Endothelial cell of umbilical vein (primary cell): ENCODE data around the gene ADSS1. TPM values are rescaled to one million over a fixed set of nuclear protein-coding genes. Genes with fewer than 3 reads are reported as not detected.

Experiments used
- BruUV-seq: library from RNA; stranded (reverse); fragments of 400-500 nt; replicated peaks from 2 replicates; lab custom pipeline; 2021; lab: Mats Ljungman, UMichigan
- CTCF ChIA-PET: fragments of 300-600, 350-600 bp; sonication (Branson Sonifier 250); formaldehyde crosslinking; loops from one replicate; lab custom pipeline; 2021; ENCODE audit warnings: antibody characterized with exemption, inconsistent platforms; lab: Charles Lee
- POLR2A ChIA-PET: fragments of 300-600, 350-600 bp; sonication (Branson Sonifier 250); formaldehyde crosslinking; loops from one replicate; lab custom pipeline; 2021; ENCODE audit warnings: antibody characterized with exemption, inconsistent platforms; lab: Charles Lee
- DNase-seq: peaks from one replicate; pipeline ENCODE4 v3.0.0-alpha.2; 2011; ENCODE audit warnings: low read depth, low spot score
- FAIRE-seq: peaks from 2 replicates; lab custom pipeline; 2011; peaks lifted over from hg19 to GRCh38; lab: Jason Lieb, UNC
- H2AFZ ChIP-seq: 2 replicates; pipeline ENCODE4 v1.6.0; 2012; ENCODE audit warnings: low read depth, low read length, control low read depth, inconsistent platforms
- H3K27ac ChIP-seq: 2 replicates; pipeline ENCODE4 v1.5.1; 2011; ENCODE audit warnings: low read depth, mild to moderate bottlenecking, control low read depth, low read length, moderate library complexity; ENCODE audit not compliant: insufficient read depth
- H3K27me3 ChIP-seq, 2 experiments: 2 replicates each; pipeline versions ENCODE4 v1.6.0 to v1.6.1; 2011; ENCODE audit warnings: low read length in 2 of 2, mixed read lengths in 1 of 2; ENCODE audit not compliant: control insufficient read depth in 2 of 2, insufficient read depth in 2 of 2
- H3K36me3 ChIP-seq, 2 experiments: 2 replicates in 1 of 2; 3 replicates in 1 of 2; pipeline ENCODE4 v1.5.1; 2011; ENCODE audit warnings: low read length in 2 of 2, mild to moderate bottlenecking in 1 of 2, moderate library complexity in 1 of 2; ENCODE audit not compliant: control insufficient read depth in 2 of 2, insufficient read depth in 2 of 2; ENCODE audit errors: extremely low read depth in 1 of 2
- H3K4me1 ChIP-seq: 3 replicates; pipeline ENCODE4 v1.5.1; 2011; ENCODE audit warnings: mild to moderate bottlenecking, low read length; ENCODE audit not compliant: control insufficient read depth, insufficient read depth; ENCODE audit errors: extremely low read depth
- H3K4me2 ChIP-seq: 2 replicates; pipeline ENCODE4 v1.6.1; 2011; ENCODE audit warnings: low read length, control low read depth, mixed read lengths; ENCODE audit not compliant: insufficient read depth
- H3K4me3 ChIP-seq, 3 experiments: fragments of 200-600 bp in 1 of 3; sonication (generic), shearing (Covaris generic) in 1 of 3; replicated peaks in 1 of 3; 2 replicates each; pipeline ENCODE4 v1.5.1; 2011 to 2016; ENCODE audit warnings: control low read depth in 3 of 3, low read length in 3 of 3, mild to moderate bottlenecking in 2 of 3, inconsistent platforms in 1 of 3, low read depth in 1 of 3, moderate library complexity in 1 of 3; ENCODE audit not compliant: insufficient read depth in 1 of 3
- H3K79me2 ChIP-seq: 2 replicates; pipeline ENCODE4 v1.6.0; 2012; ENCODE audit warnings: low read length, inconsistent platforms; ENCODE audit not compliant: control insufficient read depth, insufficient read depth
- H3K9ac ChIP-seq: replicated peaks from 2 replicates; pipeline ENCODE3; 2011; ENCODE audit warnings: low read length, control low read depth; ENCODE audit not compliant: insufficient read depth; ENCODE audit errors: extremely low read depth
- H3K9me1 ChIP-seq: replicated peaks from 3 replicates; pipeline ENCODE4 v1.6.0; 2011; ENCODE audit warnings: mild to moderate bottlenecking, low read length; ENCODE audit not compliant: control insufficient read depth, insufficient read depth; ENCODE audit errors: extremely low read depth
- H3K9me3 ChIP-seq: replicated peaks from 2 replicates; pipeline ENCODE4 v1.5.1; 2012; ENCODE audit warnings: low read length, inconsistent platforms; ENCODE audit not compliant: control insufficient read depth, insufficient read depth
- H4K20me1 ChIP-seq: replicated peaks from 2 replicates; pipeline ENCODE3; 2011; ENCODE audit warnings: mild to moderate bottlenecking, low read length; ENCODE audit not compliant: control insufficient read depth, insufficient read depth; ENCODE audit errors: extremely low read depth
- EZH2 ChIP-seq: IDR thresholded peaks from 2 replicates; pipeline ENCODE4 v1.6.1; 2012; ENCODE audit warnings: borderline replicate concordance, low read depth, mild to moderate bottlenecking, moderate library complexity, low read length, inconsistent platforms; ENCODE audit not compliant: severe bottlenecking
- FOS ChIP-seq: IDR thresholded peaks from 2 replicates; pipeline ENCODE4 v1.6.1; 2011; ENCODE audit warnings: mild to moderate bottlenecking, low read length, moderate library complexity, borderline replicate concordance; ENCODE audit not compliant: insufficient read depth
- GATA2 ChIP-seq: IDR thresholded peaks from 2 replicates; pipeline ENCODE4 v1.7.0; 2011; ENCODE audit warnings: low read depth, mild to moderate bottlenecking, moderate library complexity, mixed read lengths, low read length; ENCODE audit not compliant: insufficient read length, insufficient read depth
- JUN ChIP-seq: IDR thresholded peaks from 2 replicates; pipeline ENCODE4 v1.6.1; 2011; ENCODE audit warnings: borderline replicate concordance, low read depth; ENCODE audit not compliant: insufficient read length, insufficient read depth
- MYC ChIP-seq: IDR thresholded peaks from one replicate; pipeline ENCODE4 v1.6.1; 2011; ENCODE audit warnings: mild to moderate bottlenecking, low read depth, low read length
- POLR2AphosphoS5 ChIP-seq: IDR thresholded peaks from 2 replicates; pipeline ENCODE4 v1.6.1; 2012; ENCODE audit warnings: low read depth, mild to moderate bottlenecking, control low read depth, low read length, moderate library complexity; ENCODE audit not compliant: insufficient read depth
- dilution Hi-C: fragments of 300-500 bp; cut with MboI; formaldehyde crosslinking; loops from one replicate; pipeline ENCODE4 v1.15.0; 2019; ENCODE audit warnings: low sequenced_read_pairs; ENCODE audit not compliant: extremely low pct_ligation_motif_present
- intact Hi-C: fragments of 100-400 bp; cut with micrococcal nuclease; formaldehyde crosslinking; loops from one replicate; pipeline ENCODE4 v1.10.0; 2022
- polyA plus RNA-seq, 4 experiments: library from polyadenylated mRNA; depleted of rRNA in 3 of 4; stranded (reverse) in 3 of 4; unstranded in 1 of 4; fragments of >200 nt; gene quantifications; 2 replicates each; pipeline versions ENCODE4 v1.2.1 to v1.2.3, GENCODE V29; 2011 to 2012; ENCODE audit warnings: missing spikeins in 1 of 4
- total RNA-seq: library from RNA; stranded (reverse); gene quantifications from 2 replicates; pipeline ENCODE4 v1.2.3, GENCODE V29; 2021

ADSS1 gene
- total and polyA plus RNA-seq, 2 donors (not counting 3 experiments of a cell fraction or from before 2014, with no cell fraction given), result 1.9 TPM

DNA sequence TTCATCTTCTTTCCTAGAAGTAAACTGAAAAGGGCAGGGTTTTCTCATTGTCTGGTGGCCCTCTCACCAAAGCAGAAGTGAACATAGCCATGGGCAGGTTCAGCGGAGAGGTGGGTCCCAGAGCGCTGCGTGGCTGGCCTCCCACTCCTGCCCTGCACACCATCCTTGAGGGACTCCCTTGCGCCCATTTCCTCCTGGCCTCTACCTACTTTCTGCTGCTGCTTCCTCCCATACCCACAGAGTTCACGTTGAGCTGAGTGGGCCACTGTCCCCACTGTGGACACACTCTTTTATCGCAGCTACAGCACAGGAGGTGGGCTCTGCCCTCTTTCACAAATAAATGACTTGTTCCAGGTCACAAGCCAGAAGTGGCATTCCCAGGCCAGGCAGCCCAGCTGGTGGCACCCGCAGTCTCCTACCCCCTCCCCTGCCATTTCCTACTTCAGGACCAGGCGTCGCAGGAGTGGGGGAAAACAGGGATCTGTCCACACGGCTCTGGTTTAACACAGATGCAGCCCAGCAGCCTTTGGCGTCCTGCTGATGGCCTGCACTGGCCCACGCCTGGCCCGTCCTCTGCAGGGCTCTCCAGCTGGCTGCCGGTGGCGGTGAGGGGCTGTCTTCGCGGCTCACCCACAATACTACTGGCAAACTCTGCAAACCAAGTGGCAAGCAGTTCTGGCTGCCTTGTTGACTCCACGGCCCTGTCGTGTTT, 33.8 kb downstream of the ADSS1 start:
- peaks cover 8% of the 10 kb centered on the region for H3K4me1 ChIP-seq
- no peak overlapping the region for H3K4me2 ChIP-seq
- ChIA-PET CTCF (interaction anchor here (2.4 kb wide), 1 partner anchor 11 kb away, joined by 16 read pairs; no protein-coding TSS in a partner anchor), POLR2A (no interaction called here)
- dilution Hi-C loops (no loop called here), intact Hi-C loops (no loop called here)
- no peaks in the 10 kb centered on the region for H3K9me3 ChIP-seq
- H3K27ac ChIP-seq, result no peak overlapping the region
- H4K20me1 ChIP-seq, result no peaks in the 10 kb centered on the region
- peaks cover 24% of the 10 kb centered on the region for H3K79me2 ChIP-seq
- no TSS peak for BruUV-seq
- H3K27me3 ChIP-seq, result no peaks in the 10 kb centered on the region
- no peak overlapping the region for H2AFZ ChIP-seq
- no peaks in the 10 kb centered on the region for H3K9me1 ChIP-seq
- H3K9ac ChIP-seq, result no peak overlapping the region
- H3K4me3 ChIP-seq, result no peak overlapping the region
- DNase-seq, result no peak
- peaks cover 0 to 40% of the 10 kb centered on the region in 2 experiments for H3K36me3 ChIP-seq
- TF ChIP-seq POLR2AphosphoS5 (no peak), EZH2 (no peak), JUN (no peak), GATA2 (no peak), FOS (no peak), MYC (no peak)
- no peak for FAIRE-seq
